Keratinocyte (primary cell): Measurements from ENCODE around the gene RELB. TPM values are rescaled to one million over a fixed set of nuclear protein-coding genes. Genes with fewer than 3 reads are reported as not detected.

Source experiments
- DNase-seq: peaks from one replicate; pipeline ENCODE4 v3.0.0-alpha.2; 2011; ENCODE audit warnings: low read depth, missing footprints, low spot score
- FAIRE-seq: peaks from 2 replicates; lab custom pipeline; 2011; peaks lifted over from hg19 to GRCh38; lab: Jason Lieb, UNC
- H2AFZ ChIP-seq: 2 replicates; pipeline ENCODE4 v1.6.0; 2012; ENCODE audit warnings: low read length, control low read depth, inconsistent platforms; ENCODE audit not compliant: control insufficient read depth
- H3K27ac ChIP-seq: 2 replicates; pipeline ENCODE4 v1.5.1; 2011; ENCODE audit warnings: low read length; ENCODE audit not compliant: control insufficient read depth, insufficient read depth
- H3K27me3 ChIP-seq: 3 replicates; pipeline ENCODE4 v1.6.0; 2011; ENCODE audit warnings: low read length; ENCODE audit not compliant: control insufficient read depth, insufficient read depth; ENCODE audit errors: extremely low read depth
- H3K36me3 ChIP-seq, 2 experiments: 2 replicates in 1 of 2; 3 replicates in 1 of 2; pipeline ENCODE4 v1.5.1; 2011; ENCODE audit warnings: low read length in 2 of 2, mild to moderate bottlenecking in 1 of 2; ENCODE audit not compliant: control insufficient read depth in 2 of 2, insufficient read depth in 2 of 2; ENCODE audit errors: extremely low read depth in 1 of 2
- H3K4me1 ChIP-seq: 3 replicates; pipeline ENCODE4 v1.5.1; 2011; ENCODE audit warnings: low read length; ENCODE audit not compliant: control insufficient read depth, insufficient read depth; ENCODE audit errors: extremely low read depth
- H3K4me2 ChIP-seq: 3 replicates; pipeline ENCODE4 v1.6.0; 2011; ENCODE audit warnings: low read depth, low read length; ENCODE audit not compliant: control insufficient read depth, insufficient read depth; ENCODE audit errors: extremely low read depth
- H3K4me3 ChIP-seq, 3 experiments: fragments of 200-600 bp in 1 of 3; sonication (generic) in 1 of 3; 2 replicates in 2 of 3; 3 replicates in 1 of 3; pipeline ENCODE4 v1.5.1; 2011 to 2016; ENCODE audit warnings: low read length in 3 of 3, mild to moderate bottlenecking in 3 of 3, control low read depth in 2 of 3, inconsistent platforms in 1 of 3, low read depth in 1 of 3, mixed read lengths in 1 of 3, mixed run types in 1 of 3, moderate library complexity in 1 of 3; ENCODE audit not compliant: control insufficient read depth in 2 of 3, insufficient read depth in 2 of 3; ENCODE audit errors: extremely low read depth in 1 of 3
- H3K79me2 ChIP-seq: 2 replicates; pipeline ENCODE4 v1.6.0; 2012; ENCODE audit warnings: low read length; ENCODE audit not compliant: control insufficient read depth, insufficient read depth
- H3K9ac ChIP-seq: 3 replicates; pipeline ENCODE4 v1.6.0; 2011; ENCODE audit warnings: low read length; ENCODE audit not compliant: control insufficient read depth, insufficient read depth; ENCODE audit errors: extremely low read depth
- H3K9me1 ChIP-seq: 3 replicates; pipeline ENCODE4 v1.6.0; 2011; ENCODE audit warnings: low read length; ENCODE audit not compliant: control insufficient read depth, insufficient read depth; ENCODE audit errors: extremely low read depth
- H3K9me3 ChIP-seq: 2 replicates; pipeline ENCODE4 v1.5.1; 2012; ENCODE audit warnings: low read depth, low read length; ENCODE audit not compliant: control insufficient read depth
- H4K20me1 ChIP-seq: 3 replicates; pipeline ENCODE4 v1.6.0; 2011; ENCODE audit warnings: low read length; ENCODE audit not compliant: control insufficient read depth, insufficient read depth; ENCODE audit errors: extremely low read depth
- EZH2 ChIP-seq: IDR thresholded peaks from one replicate; pipeline ENCODE4 v1.6.1; 2012; ENCODE audit warnings: inconsistent platforms, mild to moderate bottlenecking, low read length, moderate library complexity
- dilution Hi-C: fragments of 300-500 bp; cut with MboI; formaldehyde crosslinking; loops from one replicate; pipeline ENCODE4 v1.7.0; 2020; ENCODE audit warnings: low sequenced_read_pairs; ENCODE audit not compliant: extremely low pct_ligation_motif_present
- polyA plus RNA-seq, 5 experiments: library from polyadenylated mRNA; depleted of rRNA in 3 of 5; stranded (reverse) in 3 of 5; stranded (forward) in 1 of 5; unstranded in 1 of 5; fragments of >200 nt; gene quantifications; 1 replicate in 1 of 5; 2 replicates in 3 of 5; 3 replicates in 1 of 5; pipeline versions ENCODE4 v1.2.1 to v1.2.3, GENCODE V29; 2011 to 2012; ENCODE audit warnings: missing spikeins in 2 of 5, low read depth in 1 of 5, low replicate concordance in 1 of 5
- TF ChIP-seq, protein P1 (sequence below), 3 experiments: IDR thresholded peaks in 1 of 3; conservative IDR thresholded peaks in 1 of 3; optimal IDR thresholded peaks in 1 of 3; 2 replicates in 2 of 3; 3 replicates in 1 of 3; pipeline versions ENCODE3 to v1.5.1; 2011; ENCODE audit warnings: low read length in 3 of 3, mild to moderate bottlenecking in 3 of 3, moderate library complexity in 2 of 3, control low read depth in 1 of 3, inconsistent platforms in 1 of 3; ENCODE audit not compliant: insufficient read depth in 2 of 3; ENCODE audit errors: extremely low read depth in 1 of 3

Gene RELB
- polyA plus RNA-seq, 1 donor (not counting 4 experiments of a cell fraction or from before 2014, with no cell fraction given) = 3.6 TPM

DNA sequence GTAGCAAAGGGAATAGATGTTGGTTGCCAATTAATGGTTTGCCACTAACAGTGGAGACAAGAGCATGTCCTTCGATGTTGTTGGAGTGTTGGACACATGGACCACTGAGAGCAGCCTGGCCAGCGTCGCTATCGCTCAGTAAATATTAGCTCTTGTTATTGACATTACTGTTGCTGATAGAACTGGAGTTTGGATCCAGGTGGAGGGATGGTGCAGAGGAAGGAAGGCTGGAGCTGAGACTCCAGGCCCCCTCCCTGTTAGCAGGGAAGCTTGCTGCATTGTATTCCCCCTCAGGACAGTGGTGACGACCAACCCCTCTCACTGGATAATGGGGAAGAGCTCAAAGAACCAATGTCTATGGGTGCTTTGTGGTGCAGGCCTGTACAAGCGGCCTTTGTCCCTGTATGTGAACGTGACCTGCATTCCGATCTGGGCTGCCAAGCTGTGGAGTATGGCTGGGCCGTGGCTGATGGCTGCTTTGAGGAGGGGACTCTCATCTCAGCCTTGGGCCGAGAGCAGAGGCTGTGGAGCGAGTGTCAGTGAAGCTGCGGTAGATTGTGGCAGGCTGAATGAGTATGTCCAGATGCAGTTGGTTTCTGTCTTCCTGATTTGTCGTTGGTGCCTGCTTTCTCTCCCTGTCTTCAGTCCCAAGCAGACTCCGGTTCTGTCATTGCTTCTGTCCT, 44.5 kb downstream of the RELB start:
- H3K4me2 ChIP-seq = no peak overlapping the region
- H3K9me3 ChIP-seq = no peaks in the 10 kb centered on the region
- FAIRE-seq (no peak), DNase-seq (no peak)
- dilution Hi-C loops = no loop called here
- H3K4me3 ChIP-seq = no peak overlapping the region
- H3K79me2 ChIP-seq = peaks cover 64% of the 10 kb centered on the region
- TF ChIP-seq EZH2 = no peak
- TF ChIP-seq, protein P1, sequence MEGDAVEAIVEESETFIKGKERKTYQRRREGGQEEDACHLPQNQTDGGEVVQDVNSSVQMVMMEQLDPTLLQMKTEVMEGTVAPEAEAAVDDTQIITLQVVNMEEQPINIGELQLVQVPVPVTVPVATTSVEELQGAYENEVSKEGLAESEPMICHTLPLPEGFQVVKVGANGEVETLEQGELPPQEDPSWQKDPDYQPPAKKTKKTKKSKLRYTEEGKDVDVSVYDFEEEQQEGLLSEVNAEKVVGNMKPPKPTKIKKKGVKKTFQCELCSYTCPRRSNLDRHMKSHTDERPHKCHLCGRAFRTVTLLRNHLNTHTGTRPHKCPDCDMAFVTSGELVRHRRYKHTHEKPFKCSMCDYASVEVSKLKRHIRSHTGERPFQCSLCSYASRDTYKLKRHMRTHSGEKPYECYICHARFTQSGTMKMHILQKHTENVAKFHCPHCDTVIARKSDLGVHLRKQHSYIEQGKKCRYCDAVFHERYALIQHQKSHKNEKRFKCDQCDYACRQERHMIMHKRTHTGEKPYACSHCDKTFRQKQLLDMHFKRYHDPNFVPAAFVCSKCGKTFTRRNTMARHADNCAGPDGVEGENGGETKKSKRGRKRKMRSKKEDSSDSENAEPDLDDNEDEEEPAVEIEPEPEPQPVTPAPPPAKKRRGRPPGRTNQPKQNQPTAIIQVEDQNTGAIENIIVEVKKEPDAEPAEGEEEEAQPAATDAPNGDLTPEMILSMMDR (optimal IDR thresholded peaks at IDR 0.05 in 1 of 3, IDR thresholded peaks at IDR 0.05 in 1 of 3, conservative IDR thresholded peaks at IDR 0.05 in 1 of 3; ENCODE audit: extremely low read depth in 1 of 3, insufficient read depth in 2 of 3, low read length in 3 of 3) = no peak
- H2AFZ ChIP-seq = no peak overlapping the region
- no peak overlapping the region for H3K9ac ChIP-seq
- peaks cover 15% of the 10 kb centered on the region for H3K4me1 ChIP-seq
- H4K20me1 ChIP-seq = peaks cover 18% of the 10 kb centered on the region
- no peaks in the 10 kb centered on the region for H3K27me3 ChIP-seq
- H3K36me3 ChIP-seq = peaks cover 22 to 26% of the 10 kb centered on the region in 2 experiments
- H3K9me1 ChIP-seq = no peaks in the 10 kb centered on the region
- H3K27ac ChIP-seq = no peak overlapping the region

DNA sequence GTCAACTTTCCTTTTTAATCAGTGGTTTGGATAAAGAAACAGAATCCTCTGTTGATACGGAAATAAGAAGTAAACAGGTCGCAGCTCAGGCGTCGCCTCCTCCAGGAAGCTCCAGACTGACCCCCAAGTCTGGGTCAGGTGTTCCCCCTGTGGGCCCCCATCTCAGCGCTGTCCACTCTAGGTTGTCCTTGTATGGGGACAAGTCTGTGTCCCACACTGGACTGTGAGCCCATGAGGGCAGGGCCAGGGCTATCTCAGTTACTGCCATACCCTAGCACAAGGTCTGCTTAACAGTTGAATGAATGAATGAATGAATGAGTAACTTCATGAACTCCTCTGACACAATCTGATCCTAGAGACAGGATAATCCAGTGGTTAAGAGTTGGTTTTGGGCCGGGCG, 45.1 kb downstream of the RELB start:
- FAIRE-seq = no peak

More for the DNA sequence above, 45.1 kb downstream of the RELB start:
- H3K4me1 ChIP-seq = peaks cover 20% of the 10 kb centered on the region
- DNase-seq = no peak
- no peaks in the 10 kb centered on the region for H3K27me3 ChIP-seq
- no peaks in the 10 kb centered on the region for H3K9me3 ChIP-seq
- H2AFZ ChIP-seq = no peak overlapping the region
- no peak overlapping the region for H3K9ac ChIP-seq
- H3K79me2 ChIP-seq = peaks cover 63% of the 10 kb centered on the region
- dilution Hi-C loops = no loop called here
- no peak overlapping the region for H3K4me2 ChIP-seq
- no peak overlapping the region for H3K27ac ChIP-seq
- peaks cover 19 to 21% of the 10 kb centered on the region in 2 experiments for H3K36me3 ChIP-seq
- no peaks in the 10 kb centered on the region for H3K9me1 ChIP-seq
- no peak for TF ChIP-seq EZH2
- TF ChIP-seq, protein P1 (optimal IDR thresholded peaks at IDR 0.05 in 1 of 3, IDR thresholded peaks at IDR 0.05 in 1 of 3, conservative IDR thresholded peaks at IDR 0.05 in 1 of 3; ENCODE audit: extremely low read depth in 1 of 3, insufficient read depth in 2 of 3, low read length in 3 of 3) = no peak
- H3K4me3 ChIP-seq = no peak overlapping the region
- peaks cover 22% of the 10 kb centered on the region for H4K20me1 ChIP-seq
